ENCODE results near the gene ARHGEF25.

The ARHGEF25 gene

DNA sequence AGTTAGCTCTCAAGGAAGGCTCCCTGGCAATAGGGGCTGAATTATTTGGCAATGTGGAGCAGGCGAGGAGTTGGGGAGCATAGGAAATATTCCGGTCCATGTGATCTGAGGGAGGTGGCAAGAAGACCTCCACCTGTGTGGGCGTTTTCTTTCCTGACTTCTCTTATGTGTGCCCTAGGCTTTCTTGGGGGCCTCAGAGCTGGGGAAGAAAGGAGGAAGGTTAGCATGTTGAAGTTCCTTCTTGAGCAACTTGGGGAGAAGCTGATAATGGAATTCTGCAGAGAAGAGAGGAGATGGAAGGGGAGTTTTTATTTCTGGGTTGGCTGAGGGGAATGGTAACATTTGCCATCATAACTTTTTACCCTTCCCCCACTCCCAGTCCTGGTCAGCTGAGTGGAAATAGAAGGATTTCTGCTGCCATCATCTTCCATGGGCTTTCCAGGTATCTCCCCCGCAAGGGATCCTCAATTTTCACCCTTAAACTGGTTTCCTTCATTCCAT lies 5.4 kb upstream of the ARHGEF25 start:
- Histone ChIP-seq H3K27me3 (ENCODE audit: insufficient read depth, poor library complexity, severe bottlenecking) (peaks cover 40% of the 10 kb centered on the region), H3K27ac (replicated peaks) (no peak overlapping the region), H3K4me3 (replicated peaks; ENCODE audit: insufficient read depth, low read length) (no peak overlapping the region)
- TF ChIP-seq GABPA (IDR thresholded peaks at IDR 0.05; ENCODE audit: low read depth) (no peak), SPI1 (IDR thresholded peaks at IDR 0.05; ENCODE audit: borderline replicate concordance, low read depth) (no peak), POLR2AphosphoS5 (IDR thresholded peaks at IDR 0.05; ENCODE audit: low read depth) (no peak)
- TF ChIP-seq, protein P1, sequence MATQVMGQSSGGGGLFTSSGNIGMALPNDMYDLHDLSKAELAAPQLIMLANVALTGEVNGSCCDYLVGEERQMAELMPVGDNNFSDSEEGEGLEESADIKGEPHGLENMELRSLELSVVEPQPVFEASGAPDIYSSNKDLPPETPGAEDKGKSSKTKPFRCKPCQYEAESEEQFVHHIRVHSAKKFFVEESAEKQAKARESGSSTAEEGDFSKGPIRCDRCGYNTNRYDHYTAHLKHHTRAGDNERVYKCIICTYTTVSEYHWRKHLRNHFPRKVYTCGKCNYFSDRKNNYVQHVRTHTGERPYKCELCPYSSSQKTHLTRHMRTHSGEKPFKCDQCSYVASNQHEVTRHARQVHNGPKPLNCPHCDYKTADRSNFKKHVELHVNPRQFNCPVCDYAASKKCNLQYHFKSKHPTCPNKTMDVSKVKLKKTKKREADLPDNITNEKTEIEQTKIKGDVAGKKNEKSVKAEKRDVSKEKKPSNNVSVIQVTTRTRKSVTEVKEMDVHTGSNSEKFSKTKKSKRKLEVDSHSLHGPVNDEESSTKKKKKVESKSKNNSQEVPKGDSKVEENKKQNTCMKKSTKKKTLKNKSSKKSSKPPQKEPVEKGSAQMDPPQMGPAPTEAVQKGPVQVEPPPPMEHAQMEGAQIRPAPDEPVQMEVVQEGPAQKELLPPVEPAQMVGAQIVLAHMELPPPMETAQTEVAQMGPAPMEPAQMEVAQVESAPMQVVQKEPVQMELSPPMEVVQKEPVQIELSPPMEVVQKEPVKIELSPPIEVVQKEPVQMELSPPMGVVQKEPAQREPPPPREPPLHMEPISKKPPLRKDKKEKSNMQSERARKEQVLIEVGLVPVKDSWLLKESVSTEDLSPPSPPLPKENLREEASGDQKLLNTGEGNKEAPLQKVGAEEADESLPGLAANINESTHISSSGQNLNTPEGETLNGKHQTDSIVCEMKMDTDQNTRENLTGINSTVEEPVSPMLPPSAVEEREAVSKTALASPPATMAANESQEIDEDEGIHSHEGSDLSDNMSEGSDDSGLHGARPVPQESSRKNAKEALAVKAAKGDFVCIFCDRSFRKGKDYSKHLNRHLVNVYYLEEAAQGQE (IDR thresholded peaks at IDR 0.05; ENCODE audit: insufficient replicate concordance, low read depth): no peak
- TF ChIP-seq, protein P2, sequence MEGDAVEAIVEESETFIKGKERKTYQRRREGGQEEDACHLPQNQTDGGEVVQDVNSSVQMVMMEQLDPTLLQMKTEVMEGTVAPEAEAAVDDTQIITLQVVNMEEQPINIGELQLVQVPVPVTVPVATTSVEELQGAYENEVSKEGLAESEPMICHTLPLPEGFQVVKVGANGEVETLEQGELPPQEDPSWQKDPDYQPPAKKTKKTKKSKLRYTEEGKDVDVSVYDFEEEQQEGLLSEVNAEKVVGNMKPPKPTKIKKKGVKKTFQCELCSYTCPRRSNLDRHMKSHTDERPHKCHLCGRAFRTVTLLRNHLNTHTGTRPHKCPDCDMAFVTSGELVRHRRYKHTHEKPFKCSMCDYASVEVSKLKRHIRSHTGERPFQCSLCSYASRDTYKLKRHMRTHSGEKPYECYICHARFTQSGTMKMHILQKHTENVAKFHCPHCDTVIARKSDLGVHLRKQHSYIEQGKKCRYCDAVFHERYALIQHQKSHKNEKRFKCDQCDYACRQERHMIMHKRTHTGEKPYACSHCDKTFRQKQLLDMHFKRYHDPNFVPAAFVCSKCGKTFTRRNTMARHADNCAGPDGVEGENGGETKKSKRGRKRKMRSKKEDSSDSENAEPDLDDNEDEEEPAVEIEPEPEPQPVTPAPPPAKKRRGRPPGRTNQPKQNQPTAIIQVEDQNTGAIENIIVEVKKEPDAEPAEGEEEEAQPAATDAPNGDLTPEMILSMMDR (IDR thresholded peaks at IDR 0.05; ENCODE audit: insufficient read depth, low read length): no peak
- no peak for DNase-seq (ENCODE audit: low read depth in 1 of 2, low spot score in 1 of 2)

DNA sequence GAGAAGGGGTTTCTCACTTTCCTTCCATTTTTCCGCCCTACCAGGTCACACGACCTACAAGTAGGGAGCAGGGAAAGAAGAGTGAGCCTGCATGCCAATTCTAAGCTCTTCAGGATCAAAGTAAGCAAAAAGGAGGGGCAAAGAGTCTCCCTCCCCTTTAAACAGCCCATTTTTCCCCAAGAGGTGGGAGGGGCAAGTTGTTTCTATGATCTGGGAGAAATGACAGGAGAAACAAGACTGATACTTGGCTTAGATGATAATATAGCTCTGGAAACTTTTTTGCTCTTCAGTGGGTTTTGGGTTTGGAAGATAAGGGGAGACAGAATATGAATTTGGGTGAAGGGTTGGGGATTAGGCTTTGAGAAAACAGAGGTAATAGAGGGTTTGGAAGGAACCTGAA lies 4.8 kb upstream of the ARHGEF25 start:
- Histone ChIP-seq H3K27ac (replicated peaks) (no peak overlapping the region), H3K27me3 (ENCODE audit: insufficient read depth, poor library complexity, severe bottlenecking) (peaks cover 45% of the 10 kb centered on the region), H3K4me3 (replicated peaks; ENCODE audit: insufficient read depth, low read length) (no peak overlapping the region)
- DNase-seq (ENCODE audit: low read depth in 1 of 2, low spot score in 1 of 2): no peak
- TF ChIP-seq SPI1 (IDR thresholded peaks at IDR 0.05; ENCODE audit: borderline replicate concordance, low read depth): no peak
- no peak for TF ChIP-seq GABPA (IDR thresholded peaks at IDR 0.05; ENCODE audit: low read depth)
- TF ChIP-seq, protein P2 (IDR thresholded peaks at IDR 0.05; ENCODE audit: insufficient read depth, low read length): no peak
- no peak for TF ChIP-seq POLR2AphosphoS5 (IDR thresholded peaks at IDR 0.05; ENCODE audit: low read depth)
- TF ChIP-seq, protein P1 (IDR thresholded peaks at IDR 0.05; ENCODE audit: insufficient replicate concordance, low read depth): no peak

DNA sequence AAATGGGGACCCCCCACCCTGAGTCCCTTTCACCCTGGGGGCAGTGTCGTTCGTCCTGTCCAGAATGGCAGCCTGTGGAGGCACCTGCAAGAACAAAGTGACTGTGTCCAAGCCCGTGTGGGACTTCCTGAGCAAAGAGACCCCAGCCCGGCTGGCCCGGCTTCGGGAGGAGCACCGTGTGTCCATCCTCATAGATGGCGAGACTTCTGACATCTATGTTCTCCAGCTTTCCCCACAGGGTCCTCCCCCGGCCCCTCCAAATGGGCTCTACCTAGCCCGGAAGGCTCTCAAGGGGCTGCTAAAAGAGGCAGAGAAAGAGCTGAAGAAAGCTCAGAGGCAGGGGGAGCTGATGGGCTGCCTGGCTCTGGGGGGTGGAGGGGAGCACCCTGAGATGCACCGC lies 4.4 kb upstream of the ARHGEF25 start:
- H3K27ac ChIP-seq (replicated peaks): no peak overlapping the region
- TF ChIP-seq, protein P2 (IDR thresholded peaks at IDR 0.05; ENCODE audit: insufficient read depth, low read length): no peak
- TF ChIP-seq SPI1 (IDR thresholded peaks at IDR 0.05; ENCODE audit: borderline replicate concordance, low read depth) (no peak), POLR2AphosphoS5 (IDR thresholded peaks at IDR 0.05; ENCODE audit: low read depth) (no peak), GABPA (IDR thresholded peaks at IDR 0.05; ENCODE audit: low read depth) (no peak)
- TF ChIP-seq, protein P1 (IDR thresholded peaks at IDR 0.05; ENCODE audit: insufficient replicate concordance, low read depth): no peak
- DNase-seq (ENCODE audit: low read depth in 1 of 2, low spot score in 1 of 2): no peak
- H3K27me3 ChIP-seq (ENCODE audit: insufficient read depth, poor library complexity, severe bottlenecking): peaks cover 47% of the 10 kb centered on the region
- no peak overlapping the region for H3K4me3 ChIP-seq (replicated peaks; ENCODE audit: insufficient read depth, low read length)

All from HL-60 (cell line).